ENCODE results near the gene TTYH3. TPM values are rescaled to one million over a fixed set of nuclear protein-coding genes. Genes with fewer than 3 reads are reported as not detected.

The TTYH3 gene
- total RNA-seq, 1 experiment from 2014 or later: 122 TPM

- Histone ChIP-seq H3K4me1 (ENCODE audit: insufficient read depth, low read length) (no peaks in the 10 kb centered on the region), H2BK5ac (ENCODE audit: insufficient read length, low read length) (no peak overlapping the region), H2BK120ac (ENCODE audit: low read depth, low read length, poor library complexity, severe bottlenecking) (no peak overlapping the region), H4K20me1 (ENCODE audit: control insufficient read depth, insufficient read depth, insufficient read length) (no peaks in the 10 kb centered on the region), H3K23me2 (ENCODE audit: insufficient read length, low read depth, low read length, poor library complexity, severe bottlenecking) (peaks cover 3% of the 10 kb centered on the region), H3K79me1 (ENCODE audit: insufficient read depth, low read depth, low read length, poor library complexity, severe bottlenecking) (no peaks in the 10 kb centered on the region), H2AK5ac (ENCODE audit: insufficient read length, low read length) (no peak overlapping the region), H3K14ac (ENCODE audit: insufficient read depth, low read length) (no peak overlapping the region), H3K18ac (ENCODE audit: insufficient read length, low read depth, low read length) (no peak overlapping the region), H2BK15ac (ENCODE audit: low read depth, low read length) (no peak overlapping the region), H3K23ac (ENCODE audit: insufficient read length, low read depth, low read length) (no peak overlapping the region), H2AFZ (ENCODE audit: low read length) (no peak overlapping the region), H3K4me2 (ENCODE audit: insufficient read depth, insufficient read length, low read length) (no peak overlapping the region), H2BK12ac (ENCODE audit: insufficient read length, low read depth, low read length) (no peak overlapping the region), H3K56ac (ENCODE audit: insufficient read length, low read depth, low read length) (no peak overlapping the region), H3K9me3 (ENCODE audit: control insufficient read depth, low read depth, low read length) (no peaks in the 10 kb centered on the region), H3K79me2 (ENCODE audit: insufficient read depth, low read length) (peaks cover 3% of the 10 kb centered on the region; the same call in 1 of the 2 replicates), H4K5ac (ENCODE audit: insufficient read length, low read depth, low read length) (no peak overlapping the region), H3K27me3 (ENCODE audit: insufficient read depth, low read length) (no peaks in the 10 kb centered on the region), H3T11ph (ENCODE audit: low read length) (no peak overlapping the region), H4K8ac (replicated peaks; ENCODE audit: insufficient read length, low read depth, low read length) (no peak overlapping the region), H3K27ac (ENCODE audit: insufficient read length, low read depth, low read length) (no peak overlapping the region), H4K91ac (ENCODE audit: insufficient read length, low read depth, low read length) (peak overlapping the region; percentile 14), H3K4ac (ENCODE audit: low read depth, low read length) (no peak overlapping the region), H2BK20ac (ENCODE audit: low read depth, low read length, poor library complexity, severe bottlenecking) (no peak overlapping the region), H3K9ac (ENCODE audit: extremely low read depth, insufficient read length, low read length) (no peak overlapping the region)
- WGBS (ENCODE audit: extremely low coverage, insufficient read length, low lambda C conversion rate): 100% methylated on average over 1 of the region's 9 CpGs
- no peak for DNase-seq
- no peaks in the 10 kb centered on the region; a peak in 1 of 7 replicates for H3K36me3 Mint-ChIP-seq (ENCODE audit: insufficient read depth in 1 of 3, low read depth in 3 of 3)
- no peaks in the 10 kb centered on the region for H3K9me3 Mint-ChIP-seq
- no peak overlapping the region for H3K4me3 Mint-ChIP-seq
- TF ChIP-seq, protein P1, sequence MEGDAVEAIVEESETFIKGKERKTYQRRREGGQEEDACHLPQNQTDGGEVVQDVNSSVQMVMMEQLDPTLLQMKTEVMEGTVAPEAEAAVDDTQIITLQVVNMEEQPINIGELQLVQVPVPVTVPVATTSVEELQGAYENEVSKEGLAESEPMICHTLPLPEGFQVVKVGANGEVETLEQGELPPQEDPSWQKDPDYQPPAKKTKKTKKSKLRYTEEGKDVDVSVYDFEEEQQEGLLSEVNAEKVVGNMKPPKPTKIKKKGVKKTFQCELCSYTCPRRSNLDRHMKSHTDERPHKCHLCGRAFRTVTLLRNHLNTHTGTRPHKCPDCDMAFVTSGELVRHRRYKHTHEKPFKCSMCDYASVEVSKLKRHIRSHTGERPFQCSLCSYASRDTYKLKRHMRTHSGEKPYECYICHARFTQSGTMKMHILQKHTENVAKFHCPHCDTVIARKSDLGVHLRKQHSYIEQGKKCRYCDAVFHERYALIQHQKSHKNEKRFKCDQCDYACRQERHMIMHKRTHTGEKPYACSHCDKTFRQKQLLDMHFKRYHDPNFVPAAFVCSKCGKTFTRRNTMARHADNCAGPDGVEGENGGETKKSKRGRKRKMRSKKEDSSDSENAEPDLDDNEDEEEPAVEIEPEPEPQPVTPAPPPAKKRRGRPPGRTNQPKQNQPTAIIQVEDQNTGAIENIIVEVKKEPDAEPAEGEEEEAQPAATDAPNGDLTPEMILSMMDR (conservative IDR thresholded peaks at IDR 0.05): no peak
- H3K27ac Mint-ChIP-seq: peak overlapping the region in 1 of 3 experiments; percentile 9; a peak in 1 of 7 replicates
- H3K27me3 Mint-ChIP-seq (ENCODE audit: low read depth): no peaks in the 10 kb centered on the region; the same call in 1 of the 2 replicates
- peaks cover 3 to 10% of the 10 kb centered on the region in 2 experiments; a peak in 3 of 4 replicates for H3K4me1 Mint-ChIP-seq
Measured at GRCh38 chr7:2627258-2628129, 4.3 kb upstream of the TTYH3 start.
